Tibial artery (tissue), 4 donors: ENCODE measurements around the gene SLC9A2.

Source experiments
- DNase-seq, 2 donors: peaks; one replicate each; pipeline ENCODE4 v3.0.0-alpha.2; 2019
- H3K27ac ChIP-seq, 2 donors: fragments of 200-600 bp; sonication (generic) in 1 of 2; 1 replicate in 1 of 2; 2 replicates in 1 of 2; pipeline ENCODE4 v1.5.1; 2018 to 2019; ENCODE audit warnings: mild to moderate bottlenecking in 1 of 2
- H3K27me3 ChIP-seq, 2 donors: fragments of 200-600 bp; sonication (generic) in 1 of 2; one replicate each; pipeline versions ENCODE4 v1.5.1 to v1.6.0; 2016 to 2019
- H3K36me3 ChIP-seq, 3 donors: fragments of 200-600 bp; sonication (generic) in 2 of 3; one replicate each; pipeline ENCODE4 v1.5.1; 2016 to 2019; ENCODE audit warnings: mild to moderate bottlenecking in 2 of 3
- H3K4me1 ChIP-seq, 4 donors: fragments of 200-600 bp; sonication (generic) in 2 of 4; 1 replicate in 3 of 4; 2 replicates in 1 of 4; pipeline ENCODE4 v1.5.1; 2016 to 2019
- H3K4me3 ChIP-seq, 2 donors: fragments of 200-600 bp; sonication (generic) in 1 of 2; 1 replicate in 1 of 2; 2 replicates in 1 of 2; pipeline ENCODE4 v1.5.1; 2018 to 2019; ENCODE audit warnings: mild to moderate bottlenecking in 2 of 2
- H3K9me3 ChIP-seq, 3 donors: fragments of 200-600 bp; sonication (generic) in 1 of 3; one replicate each; pipeline ENCODE4 v1.5.1; 2016 to 2019
- CTCF ChIP-seq, 2 experiments: fragments of 200-600 bp in 1 of 2; fragments of 450-650 bp in 1 of 2; IDR thresholded peaks; one replicate each; pipeline ENCODE4 v1.5.1; 2017 to 2019; ENCODE audit warnings: antibody characterized with exemption in 2 of 2, mild to moderate bottlenecking in 1 of 2, moderate library complexity in 1 of 2
- intact Hi-C: fragments of 100-400 bp; cut with DNase I; formaldehyde crosslinking; loops from one replicate; pipeline ENCODE4 v1.15.0; 2023; ENCODE audit warnings: low total_unique reads

The SLC9A2 gene

DNA sequence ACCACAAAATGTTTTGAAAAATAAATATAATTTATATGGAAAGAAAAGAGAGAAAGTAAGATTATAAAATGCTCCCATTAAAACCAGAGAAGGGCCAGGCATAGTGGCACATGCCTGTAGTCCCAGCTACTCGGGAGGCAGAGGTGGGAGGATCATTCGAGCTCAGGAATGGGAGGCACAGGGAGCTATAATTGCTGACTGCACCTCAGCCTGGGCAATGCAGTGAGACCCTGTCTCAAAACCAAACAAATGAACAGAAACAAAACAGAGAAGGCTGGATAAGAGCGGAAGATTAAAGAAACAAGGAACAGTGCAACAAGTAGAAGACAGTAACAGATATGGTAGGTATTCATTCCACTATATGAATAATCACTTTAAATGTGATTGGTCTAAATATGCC, 123.9 kb downstream of the SLC9A2 start:
- no peaks in the 10 kb centered on the region for H3K4me1 ChIP-seq
- DNase-seq, result no peak
- H3K27ac ChIP-seq, result no peak overlapping the region
- H3K36me3 ChIP-seq, result no peaks in the 10 kb centered on the region
- TF ChIP-seq CTCF (IDR thresholded peaks at IDR 0.05), result no peak
- H3K27me3 ChIP-seq, result no peaks in the 10 kb centered on the region
- intact Hi-C loops, result no loop called here
- H3K9me3 ChIP-seq, result no peaks in the 10 kb centered on the region
- H3K4me3 ChIP-seq, result no peak overlapping the region

GRCh38 chr2:102748107-102748506, 128.8 kb downstream of the SLC9A2 start:
- Histone ChIP-seq H3K4me1 (no peaks in the 10 kb centered on the region), H3K9me3 (no peaks in the 10 kb centered on the region), H3K36me3 (no peaks in the 10 kb centered on the region), H3K27ac (no peak overlapping the region), H3K4me3 (no peak overlapping the region), H3K27me3 (no peaks in the 10 kb centered on the region)
- TF ChIP-seq CTCF (IDR thresholded peaks at IDR 0.05), result no peak
- intact Hi-C loops, result no loop called here
- DNase-seq, result no peak

- no peaks in the 10 kb centered on the region for H3K27me3 ChIP-seq
- intact Hi-C loops, result loop anchor here (5.0 kb wide), 1 partner anchor 52 kb away; no protein-coding TSS in a partner anchor
- no peaks in the 10 kb centered on the region for H3K36me3 ChIP-seq
- DNase-seq, result no peak
- no peaks in the 10 kb centered on the region for H3K9me3 ChIP-seq
- no peak for TF ChIP-seq CTCF (IDR thresholded peaks at IDR 0.05)
- H3K27ac ChIP-seq, result no peak overlapping the region
- H3K4me1 ChIP-seq, result no peaks in the 10 kb centered on the region
- no peak overlapping the region for H3K4me3 ChIP-seq
Measured at GRCh38 chr2:102749938-102750337, 130.6 kb downstream of the SLC9A2 start.

DNA sequence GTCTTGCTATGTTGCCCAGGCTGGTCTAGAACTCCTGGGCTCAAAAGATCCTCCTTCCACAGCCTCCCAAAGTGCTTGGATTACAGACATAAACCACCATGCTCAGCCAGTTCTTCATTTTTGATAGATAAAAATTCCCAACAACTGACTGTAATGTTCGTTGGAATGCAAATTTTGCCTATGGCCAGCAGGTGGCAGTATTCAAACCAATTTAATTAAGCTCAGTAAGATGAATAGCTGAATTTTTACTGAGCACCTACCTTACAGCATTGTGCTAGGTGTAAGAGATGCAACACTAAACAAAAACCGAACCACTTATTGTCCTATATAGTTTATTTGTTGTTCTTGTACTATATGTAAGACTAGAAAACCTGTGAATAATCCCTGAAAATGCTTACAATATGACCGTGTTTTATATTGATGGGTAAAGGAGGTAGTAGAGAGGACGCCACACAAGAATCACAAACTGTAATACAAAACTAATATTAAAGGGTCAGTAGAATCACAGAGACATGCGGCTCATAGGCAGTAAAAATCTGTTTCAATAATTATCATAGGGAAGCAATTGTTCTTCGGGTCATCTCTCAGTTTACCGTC, 134.3 kb downstream of the SLC9A2 start:
- intact Hi-C loops, result loop anchor here (5.0 kb wide), 1 partner anchor 49 kb away; no protein-coding TSS in a partner anchor
- peak in 1 of 2 donors; percentile 43 for DNase-seq
- H3K9me3 ChIP-seq, result no peaks in the 10 kb centered on the region
- no peaks in the 10 kb centered on the region for H3K27me3 ChIP-seq
- H3K4me3 ChIP-seq, result no peak overlapping the region
- no peak overlapping the region for H3K27ac ChIP-seq
- peak; percentile 65 to 78 for TF ChIP-seq CTCF (IDR thresholded peaks at IDR 0.05)
- no peaks in the 10 kb centered on the region for H3K36me3 ChIP-seq
- peaks cover 0 to 10% (median 4%) of the 10 kb centered on the region in 4 donors for H3K4me1 ChIP-seq

DNA sequence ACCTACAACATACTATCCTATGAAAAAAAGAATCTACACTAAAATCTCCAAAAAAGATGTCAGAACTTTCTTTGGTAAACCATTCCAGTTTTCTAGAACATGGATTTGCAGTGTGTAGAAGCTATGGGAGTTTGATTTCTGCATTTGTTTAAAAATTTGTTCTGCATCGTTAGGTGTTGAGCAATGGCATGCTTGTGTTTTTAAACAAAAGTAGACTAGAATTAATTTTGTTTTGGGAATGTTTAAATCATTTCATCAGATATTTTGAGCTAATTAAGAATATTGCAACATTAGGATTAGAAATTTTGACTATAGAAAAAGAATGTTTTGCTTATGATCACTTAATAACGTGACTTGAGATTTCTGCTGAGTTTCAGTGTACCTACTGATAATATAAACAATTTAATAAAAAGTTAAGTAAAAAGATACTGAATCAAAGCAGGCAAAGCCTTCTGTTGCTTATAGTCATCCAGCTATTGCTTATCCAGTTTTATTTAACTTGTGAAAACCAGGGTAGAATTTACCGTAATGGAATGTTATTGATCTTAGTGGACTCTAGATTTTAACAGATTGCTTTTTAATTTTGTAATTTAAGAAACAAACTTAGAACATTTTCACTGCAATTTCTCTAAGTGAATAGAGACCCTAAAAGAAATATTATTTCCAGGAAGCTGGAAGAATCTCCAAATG, 135.2 kb downstream of the SLC9A2 start:
- no peaks in the 10 kb centered on the region for H3K9me3 ChIP-seq
- H3K36me3 ChIP-seq, result no peaks in the 10 kb centered on the region
- intact Hi-C loops, result loop anchor here (5.0 kb wide), 1 partner anchor 48 kb away; no protein-coding TSS in a partner anchor
- H3K27ac ChIP-seq, result no peak overlapping the region
- H3K4me3 ChIP-seq, result no peak overlapping the region
- no peak for DNase-seq
- H3K4me1 ChIP-seq, result peaks cover 0 to 19% (median 5%) of the 10 kb centered on the region in 4 donors
- no peaks in the 10 kb centered on the region for H3K27me3 ChIP-seq
- TF ChIP-seq CTCF (IDR thresholded peaks at IDR 0.05), result no peak
